Neuron (in vitro differentiated cells): ENCODE data around the gene ATP6V0A4.

ENCODE experiments used
- H2AFZ ChIP-seq: one replicate; pipeline ENCODE4 v1.6.1; 2013; ENCODE audit warnings: low read depth, mild to moderate bottlenecking, inconsistent platforms, low read length, moderate library complexity
- H3K27me3 ChIP-seq: one replicate; pipeline ENCODE4 v1.6.1; 2013; ENCODE audit warnings: low read length; ENCODE audit not compliant: insufficient read depth
- H3K36me3 ChIP-seq: one replicate; pipeline ENCODE4 v1.6.1; 2013; ENCODE audit warnings: low read length; ENCODE audit not compliant: insufficient read depth
- H3K4me1 ChIP-seq: one replicate; pipeline ENCODE4 v1.6.1; 2013; ENCODE audit warnings: low read length; ENCODE audit not compliant: insufficient read depth
- H3K4me3 ChIP-seq: 2 replicates; pipeline ENCODE4 v1.5.1; 2013; ENCODE audit warnings: mild to moderate bottlenecking, low read length, moderate library complexity
- H3K9me3 ChIP-seq: one replicate; pipeline ENCODE4 v1.6.1; 2013; ENCODE audit warnings: low read length

ATP6V0A4 gene

GRCh38 chr7:138755331-138755747, 42.7 kb downstream of the ATP6V0A4 start:
- Histone ChIP-seq H3K4me1 (peaks cover 5% of the 10 kb centered on the region), H2AFZ (no peak overlapping the region), H3K9me3 (no peaks in the 10 kb centered on the region), H3K36me3 (no peaks in the 10 kb centered on the region), H3K4me3 (no peak overlapping the region), H3K27me3 (no peaks in the 10 kb centered on the region)

GRCh38 chr7:138753610-138754009, 44.4 kb downstream of the ATP6V0A4 start:
- Histone ChIP-seq H3K27me3 (no peaks in the 10 kb centered on the region), H3K4me3 (no peak overlapping the region), H3K4me1 (peaks cover 5% of the 10 kb centered on the region), H2AFZ (no peak overlapping the region), H3K36me3 (no peaks in the 10 kb centered on the region), H3K9me3 (no peaks in the 10 kb centered on the region)

- no peak overlapping the region for H2AFZ ChIP-seq
- no peak overlapping the region for H3K4me3 ChIP-seq
- H3K36me3 ChIP-seq = no peaks in the 10 kb centered on the region
- no peaks in the 10 kb centered on the region for H3K27me3 ChIP-seq
- no peaks in the 10 kb centered on the region for H3K9me3 ChIP-seq
- H3K4me1 ChIP-seq = peaks cover 5% of the 10 kb centered on the region
Measured at GRCh38 chr7:138753150-138753518, 44.9 kb downstream of the ATP6V0A4 start.

GRCh38 chr7:138752518-138753149, 45.4 kb downstream of the ATP6V0A4 start:
- Histone ChIP-seq H3K4me1 (peaks cover 5% of the 10 kb centered on the region), H3K27me3 (no peaks in the 10 kb centered on the region), H3K9me3 (no peaks in the 10 kb centered on the region), H3K36me3 (no peaks in the 10 kb centered on the region), H3K4me3 (no peak overlapping the region), H2AFZ (no peak overlapping the region)

- H2AFZ ChIP-seq = no peak overlapping the region
- H3K4me3 ChIP-seq = no peak overlapping the region
- no peaks in the 10 kb centered on the region for H3K27me3 ChIP-seq
- H3K36me3 ChIP-seq = no peaks in the 10 kb centered on the region
- H3K9me3 ChIP-seq = no peaks in the 10 kb centered on the region
- peaks cover 5% of the 10 kb centered on the region for H3K4me1 ChIP-seq
Measured at GRCh38 chr7:138750901-138751464, 47.0 kb downstream of the ATP6V0A4 start.

GRCh38 chr7:138750473-138750872, 47.5 kb downstream of the ATP6V0A4 start:
- H2AFZ ChIP-seq = no peak overlapping the region
- H3K4me1 ChIP-seq = peaks cover 5% of the 10 kb centered on the region
- no peaks in the 10 kb centered on the region for H3K27me3 ChIP-seq
- H3K36me3 ChIP-seq = no peaks in the 10 kb centered on the region
- H3K9me3 ChIP-seq = no peaks in the 10 kb centered on the region
- H3K4me3 ChIP-seq = no peak overlapping the region

GRCh38 chr7:138749960-138750359, 48.0 kb downstream of the ATP6V0A4 start:
- Histone ChIP-seq H2AFZ (no peak overlapping the region), H3K36me3 (no peaks in the 10 kb centered on the region), H3K9me3 (no peaks in the 10 kb centered on the region), H3K4me1 (peaks cover 5% of the 10 kb centered on the region), H3K27me3 (no peaks in the 10 kb centered on the region), H3K4me3 (no peak overlapping the region)

GRCh38 chr7:138748666-138749065, 49.3 kb downstream of the ATP6V0A4 start:
- Histone ChIP-seq H3K27me3 (no peaks in the 10 kb centered on the region), H3K9me3 (no peaks in the 10 kb centered on the region), H3K4me3 (no peak overlapping the region), H3K36me3 (no peaks in the 10 kb centered on the region), H3K4me1 (peaks cover 5% of the 10 kb centered on the region), H2AFZ (no peak overlapping the region)

GRCh38 chr7:138746073-138746472, 51.9 kb downstream of the ATP6V0A4 start:
- Histone ChIP-seq H3K4me3 (no peak overlapping the region), H3K27me3 (no peaks in the 10 kb centered on the region), H2AFZ (no peak overlapping the region), H3K9me3 (no peaks in the 10 kb centered on the region), H3K36me3 (no peaks in the 10 kb centered on the region), H3K4me1 (no peaks in the 10 kb centered on the region)

- Histone ChIP-seq H2AFZ (no peak overlapping the region), H3K4me3 (no peak overlapping the region), H3K9me3 (no peaks in the 10 kb centered on the region), H3K27me3 (no peaks in the 10 kb centered on the region), H3K4me1 (no peaks in the 10 kb centered on the region), H3K36me3 (no peaks in the 10 kb centered on the region)
Measured at GRCh38 chr7:138745189-138745588, 52.8 kb downstream of the ATP6V0A4 start.

- H3K4me1 ChIP-seq = peaks cover 4% of the 10 kb centered on the region
- H2AFZ ChIP-seq = no peak overlapping the region
- H3K9me3 ChIP-seq = no peaks in the 10 kb centered on the region
- no peaks in the 10 kb centered on the region for H3K36me3 ChIP-seq
- H3K4me3 ChIP-seq = no peak overlapping the region
- no peaks in the 10 kb centered on the region for H3K27me3 ChIP-seq
Measured at GRCh38 chr7:138741453-138741735, 56.6 kb downstream of the ATP6V0A4 start.

- H3K4me1 ChIP-seq = peaks cover 4% of the 10 kb centered on the region
- no peak overlapping the region for H2AFZ ChIP-seq
- no peaks in the 10 kb centered on the region for H3K27me3 ChIP-seq
- no peak overlapping the region for H3K4me3 ChIP-seq
- no peaks in the 10 kb centered on the region for H3K36me3 ChIP-seq
- H3K9me3 ChIP-seq = no peaks in the 10 kb centered on the region
Measured at GRCh38 chr7:138739859-138740258, 58.1 kb downstream of the ATP6V0A4 start.

GRCh38 chr7:138738551-138739335, 59.3 kb downstream of the ATP6V0A4 start:
- no peak overlapping the region for H3K4me3 ChIP-seq
- peak overlapping the region; percentile 75 for H2AFZ ChIP-seq
- H3K4me1 ChIP-seq = peaks cover 4% of the 10 kb centered on the region
- H3K9me3 ChIP-seq = no peaks in the 10 kb centered on the region
- H3K27me3 ChIP-seq = no peaks in the 10 kb centered on the region
- H3K36me3 ChIP-seq = no peaks in the 10 kb centered on the region
